Measurements from ENCODE around the gene CCL25.

GRCh38 chr19:8110931-8111330, 58.4 kb downstream of the CCL25 start:
- TF ChIP-seq POLR2AphosphoS5 (IDR thresholded peaks at IDR 0.05) (no peak), CTCF (IDR thresholded peaks at IDR 0.05) (no peak), POLR2A (IDR thresholded peaks at IDR 0.05) (no peak)
